K562 (cell line): ENCODE results near the gene VPS13D. TPM values are rescaled to one million over a fixed set of nuclear protein-coding genes. Genes with fewer than 3 reads are reported as not detected.

ENCODE experiments used
- ATAC-seq: fragments of 200-7000 bp; cut with Tn5 transposase; 3 replicates; pipeline ENCODE4 v1.9.1; 2020; ENCODE audit warnings: moderate library complexity
- BruUV-seq: library from RNA; stranded (reverse); fragments of 400-500 nt; replicated peaks from 2 replicates; lab custom pipeline; 2021; lab: Mats Ljungman, UMichigan
- CTCF ChIA-PET: fragments of 300-600 bp; formaldehyde crosslinking; extraction: SDS; loops from one replicate; lab custom pipeline; 2021; ENCODE audit warnings: low intra/inter-chr PET ratio; lab: Yijun Ruan, JAX
- POLR2A ChIA-PET: fragments of 300-600, 350-650 bp; sonication (Branson Sonifier 250); formaldehyde crosslinking; extraction: SDS; loops from one replicate; lab custom pipeline; 2021; ENCODE audit warnings: antibody characterized with exemption, inconsistent platforms; lab: Yijun Ruan, JAX
- DNase-seq, 4 experiments: peaks; one replicate each; pipeline versions ENCODE4 v3.0.0 to v3.0.0-alpha.2; 2011 to 2018; ENCODE audit warnings: low spot score in 3 of 4, mixed read lengths in 3 of 4; ENCODE audit errors: extremely low read depth in 1 of 4
- FAIRE-seq: peaks from 2 replicates; lab custom pipeline; 2011; peaks lifted over from hg19 to GRCh38; lab: Jason Lieb, UNC
- H2AFZ ChIP-seq: 2 replicates; pipeline ENCODE4 v1.6.0; 2011; ENCODE audit warnings: low read depth, low read length, control low read depth, inconsistent platforms
- H3K27ac ChIP-seq: fragments of 200-600 bp; 3 replicates; pipeline ENCODE4 v1.8.0; 2011; ENCODE audit warnings: low read depth, mild to moderate bottlenecking, control low read depth, inconsistent platforms, low read length, moderate library complexity, mixed read lengths; ENCODE audit errors: extremely low read depth
- H3K27me3 ChIP-seq, 2 experiments: fragments of 300-600 bp in 1 of 2; 2 replicates in 1 of 2; 3 replicates in 1 of 2; pipeline versions ENCODE4 v1.6.0 to v1.8.0; 2011; ENCODE audit warnings: inconsistent platforms in 2 of 2, low read length in 2 of 2, mild to moderate bottlenecking in 1 of 2, mixed read lengths in 1 of 2, moderate library complexity in 1 of 2; ENCODE audit not compliant: control insufficient read depth in 2 of 2, insufficient read depth in 2 of 2
- H3K36me3 ChIP-seq: fragments of 300-600 bp; 3 replicates; pipeline ENCODE4 v1.8.0; 2011; ENCODE audit warnings: mild to moderate bottlenecking, low read length, inconsistent platforms; ENCODE audit not compliant: control insufficient read depth, insufficient read depth
- H3K4me1 ChIP-seq, 2 experiments: fragments of 200-600 bp in 1 of 2; replicated peaks in 1 of 2; 2 replicates in 1 of 2; 3 replicates in 1 of 2; pipeline versions ENCODE4 v1.5.1 to v1.8.0; 2011; ENCODE audit warnings: inconsistent platforms in 2 of 2, low read length in 2 of 2, mild to moderate bottlenecking in 1 of 2, mixed read lengths in 1 of 2, moderate library complexity in 1 of 2; ENCODE audit not compliant: control insufficient read depth in 2 of 2, insufficient read depth in 2 of 2
- H3K4me2 ChIP-seq: 2 replicates; pipeline ENCODE4 v1.6.1; 2011; ENCODE audit warnings: low read length, control low read depth, inconsistent platforms, mixed read lengths; ENCODE audit not compliant: insufficient read depth
- H3K4me3 ChIP-seq: fragments of 200-600 bp; sonication (generic), shearing (Covaris generic); 2 replicates; pipeline ENCODE4 v1.5.1; 2016; ENCODE audit warnings: control low read depth, inconsistent platforms
- H3K79me2 ChIP-seq: fragments of 200-600 bp; 3 replicates; pipeline ENCODE4 v1.8.0; 2011; ENCODE audit warnings: low read length, inconsistent platforms; ENCODE audit not compliant: control insufficient read depth, insufficient read depth
- H3K9ac ChIP-seq, 2 experiments: 2 replicates each; pipeline versions ENCODE4 v1.6.0 to v1.6.1; 2011; ENCODE audit warnings: low read depth in 2 of 2, low read length in 2 of 2, control low read depth in 1 of 2, inconsistent platforms in 1 of 2, mild to moderate bottlenecking in 1 of 2, mixed read lengths in 1 of 2; ENCODE audit not compliant: insufficient read depth in 1 of 2
- H3K9me1 ChIP-seq: one replicate; pipeline ENCODE4 v1.6.0; 2011; ENCODE audit warnings: inconsistent platforms, mild to moderate bottlenecking, low read length, moderate library complexity; ENCODE audit not compliant: control insufficient read depth, insufficient read depth
- H3K9me3 ChIP-seq: replicated peaks from 2 replicates; pipeline ENCODE4 v1.5.1; 2011; ENCODE audit warnings: low read depth, low read length, inconsistent platforms; ENCODE audit not compliant: control insufficient read depth, insufficient read depth
- H4K20me1 ChIP-seq: replicated peaks from 2 replicates; pipeline ENCODE4 v1.6.1; 2011; ENCODE audit warnings: low read length, inconsistent platforms, mixed read lengths; ENCODE audit not compliant: control insufficient read depth, insufficient read depth
- BRCA1 ChIP-seq, 2 experiments: fragments of 450-650 bp in 1 of 2; sonication (generic) in 1 of 2; formaldehyde crosslinking in 1 of 2; IDR thresholded peaks; 2 replicates each; pipeline versions ENCODE4 v1.5.0 to v1.6.1; 2017 to 2020; ENCODE audit warnings: mild to moderate bottlenecking in 1 of 2, missing genetic modification reagents in 1 of 2
- CEBPG ChIP-seq, 3 experiments: fragments of 200-800 bp in 1 of 3; sonication (Bioruptor generic) in 1 of 3; sonication (generic) in 1 of 3; formaldehyde crosslinking in 1 of 3; IDR thresholded peaks in 2 of 3; conservative IDR thresholded peaks in 1 of 3; 2 replicates each; pipeline versions ENCODE4 v1.6.1 to v1.8.0; 2016 to 2022; ENCODE audit warnings: missing compliant biosample characterization in 2 of 3, missing genetic modification characterization in 2 of 3, mild to moderate bottlenecking in 1 of 3, missing genetic modification reagents in 1 of 3
- DNMT1 ChIP-seq: fragments of 450-650 bp; IDR thresholded peaks from 2 replicates; pipeline ENCODE4 v1.6.1; 2016; ENCODE audit warnings: antibody characterized with exemption, mild to moderate bottlenecking
- HDAC1 ChIP-seq, 2 experiments: fragments of 450-650 bp; IDR thresholded peaks; 2 replicates each; pipeline ENCODE4 v1.6.1; 2016 to 2017; ENCODE audit warnings: inconsistent platforms in 1 of 2, mild to moderate bottlenecking in 1 of 2, moderate library complexity in 1 of 2
- HMG20B ChIP-seq: fragments of 250-450 bp; sonication (Bioruptor Pico); IDR thresholded peaks from 2 replicates; pipeline ENCODE4 v1.5.0; 2021; ENCODE audit warnings: mild to moderate bottlenecking
- ILK ChIP-seq: fragments of 450-650 bp; IDR thresholded peaks from 2 replicates; pipeline ENCODE4 v1.6.1; 2016; ENCODE audit warnings: missing genetic modification characterization, low read depth, mild to moderate bottlenecking, missing compliant biosample characterization, moderate library complexity, borderline replicate concordance
- MCM3 ChIP-seq: fragments of 450-650 bp; IDR thresholded peaks from 2 replicates; pipeline ENCODE4 v1.6.1; 2016
- PCBP2 ChIP-seq: fragments of 200-400 bp; formaldehyde crosslinking; IDR thresholded peaks from 2 replicates; pipeline ENCODE4 v1.6.1; 2018; ENCODE audit warnings: low read length, low read depth, mild to moderate bottlenecking, moderate library complexity; ENCODE audit not compliant: poor library complexity, severe bottlenecking
- RBBP5 ChIP-seq: fragments of 200-600 bp; sonication (generic); IDR thresholded peaks from 2 replicates; pipeline ENCODE4 v1.6.1; 2012; ENCODE audit warnings: borderline replicate concordance, mild to moderate bottlenecking, low read length, control low read depth, inconsistent platforms; ENCODE audit not compliant: insufficient read depth, poor library complexity, severe bottlenecking
- SMARCA5 ChIP-seq: fragments of 450-650 bp; IDR thresholded peaks from 2 replicates; pipeline ENCODE4 v1.6.1; 2016
- SMARCB1 ChIP-seq: IDR thresholded peaks from 2 replicates; pipeline ENCODE4 v1.6.1; 2011; ENCODE audit warnings: improper control_type of control experiment, low read depth; ENCODE audit not compliant: insufficient read length
- THRAP3 ChIP-seq: fragments of 450-650 bp; IDR thresholded peaks from 2 replicates; pipeline ENCODE4 v1.6.1; 2016; ENCODE audit warnings: mild to moderate bottlenecking, inconsistent platforms, borderline replicate concordance
- YBX1 ChIP-seq: fragments of 450-650 bp; IDR thresholded peaks from 2 replicates; pipeline ENCODE4 v1.7.1; 2016; ENCODE audit warnings: mild to moderate bottlenecking
- ZFP36 ChIP-seq: fragments of 150-350 bp; IDR thresholded peaks from 2 replicates; pipeline ENCODE4 v1.6.1; 2018; ENCODE audit warnings: low read length, low read depth; ENCODE audit not compliant: partially characterized antibody
- ZNF212 ChIP-seq: fragments of 450-650 bp; formaldehyde crosslinking; IDR thresholded peaks from 2 replicates; pipeline ENCODE4 v1.4.0; 2020; ENCODE audit warnings: mild to moderate bottlenecking
- WGBS: fragments of 100-300 bp; shearing (Covaris generic); methylation state at CpG from one replicate; pipeline ENCODE4 v1.1.6; 2016; ENCODE audit warnings: low coverage, mixed read lengths; ENCODE audit not compliant: insufficient coverage; ENCODE audit errors: missing lambda C conversion rate; 5-methylcytosine and 5-hydroxymethylcytosine counted together
- in situ Hi-C: fragments of 300-500 bp; cut with MboI; formaldehyde crosslinking; loops from 4 replicates; pipeline ENCODE4 v1.15.0; 2018; ENCODE audit warnings: inconsistent platforms, mixed read lengths
- intact Hi-C: fragments of 100-400 bp; cut with micrococcal nuclease; formaldehyde crosslinking; loops from 2 replicates; pipeline ENCODE4 v1.14.2; 2022
- polyA plus RNA-seq, 8 experiments: library from polyadenylated mRNA; depleted of rRNA in 4 of 8; stranded (reverse) in 5 of 8; unstranded in 3 of 8; fragments of >200 nt; fragmentation: Nextera tagmentation in 2 of 8; fragmentation: Illumina TruSeq in 1 of 8; extraction: Ambion mirVana in 2 of 8; extraction: Trizol in 1 of 8; gene quantifications; 2 replicates each; pipeline versions ENCODE4 v1.2.1 to v1.2.3, GENCODE V29; 2011 to 2014; ENCODE audit warnings: inconsistent platforms in 1 of 8, missing spikeins in 1 of 8
- total RNA-seq, 7 experiments: library from RNA; depleted of rRNA in 6 of 7; stranded (reverse); fragments of >200 nt in 6 of 7; fragmentation: Illumina TruSeq in 2 of 7; extraction: Trizol in 2 of 7; gene quantifications; 2 replicates each; pipeline versions ENCODE4 v1.2.1 to v1.2.3, GENCODE V29; 2011 to 2021; ENCODE audit warnings: low replicate concordance in 1 of 7
- TF ChIP-seq, protein P1 (sequence below): IDR thresholded peaks from 2 replicates; pipeline ENCODE4 v1.6.1; 2011; ENCODE audit warnings: borderline replicate concordance, low read depth, mild to moderate bottlenecking, moderate library complexity, low read length; ENCODE audit not compliant: insufficient read depth, poor library complexity, severe bottlenecking
- TF ChIP-seq, protein P2 (sequence below): fragments of 450-650 bp; IDR thresholded peaks from 2 replicates; pipeline ENCODE4 v1.6.1; 2018; ENCODE audit warnings: mild to moderate bottlenecking, low read depth; ENCODE audit not compliant: partially characterized antibody

VPS13D gene
- total and polyA plus RNA-seq, 9 of the 15 experiments (the other 6 are each of a cell fraction or from before 2014, with no cell fraction given) = 6.1 to 51.5 (median 38.5) TPM

DNA sequence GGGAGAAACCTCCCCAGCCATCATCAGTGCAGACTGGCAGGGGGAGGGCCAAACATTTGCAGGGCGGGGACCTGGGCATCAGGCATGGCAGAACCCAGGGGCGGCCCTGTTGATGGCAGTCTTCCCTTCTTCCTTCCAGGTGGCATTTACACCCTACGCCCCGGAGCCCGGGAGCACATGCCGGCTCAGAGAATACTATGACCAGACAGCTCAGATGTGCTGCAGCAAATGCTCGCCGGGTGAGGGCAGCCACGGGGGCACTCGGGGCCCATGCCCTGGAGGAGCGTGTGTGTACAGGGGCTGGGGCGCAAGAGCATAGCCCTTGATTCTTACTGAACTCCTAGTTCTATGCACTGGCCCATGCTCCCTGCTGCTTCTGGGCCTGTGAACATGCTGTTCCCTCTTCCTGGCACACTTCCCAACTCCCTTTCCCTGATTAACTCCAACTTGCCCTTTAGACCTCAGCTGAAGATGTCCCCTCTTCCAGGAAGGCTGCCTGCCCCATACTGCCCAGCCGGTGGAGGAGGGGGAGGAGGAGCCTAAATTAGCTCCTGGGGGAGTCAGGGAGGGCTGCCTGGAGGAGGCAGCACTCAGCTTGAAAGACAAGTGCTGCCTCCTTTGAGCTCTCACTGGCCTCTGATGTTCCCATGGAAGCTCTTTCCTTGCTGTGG, 41.0 kb upstream of the VPS13D start:
- in situ Hi-C loops = no loop called here
- 72% methylated on average over 3 of the region's 13 CpGs for WGBS
- TF ChIP-seq DNMT1 (no peak), SMARCA5 (peak; percentile 95; the same call in 1 of the 2 replicates), ZNF212 (CRISPR knock-in tag) (no peak), HMG20B (CRISPR knock-in tag) (no peak), ZFP36 (peak; percentile 99), SMARCB1 (no peak), ILK (no peak), THRAP3 (no peak), BRCA1 (IDR thresholded peaks at IDR 0.05) (no peak), BRCA1 (CRISPR knock-in tag; IDR thresholded peaks at IDR 0.05) (no peak), HDAC1 (IDR thresholded peaks at IDR 0.05) (0 out of 4 replicates have a peak, but pooled peaks of 1 of the 2 experiments have one; percentile 16), YBX1 (no peak), PCBP2 (no peak), MCM3 (no peak), RBBP5 (no peak), CEBPG (CRISPR knock-in tag; IDR thresholded peaks at IDR 0.05) (no peak), CEBPG (tag; conservative IDR thresholded peaks at IDR 0.05 in 1 of 2, IDR thresholded peaks at IDR 0.05 in 1 of 2) (no peak)
- TF ChIP-seq, protein P1, sequence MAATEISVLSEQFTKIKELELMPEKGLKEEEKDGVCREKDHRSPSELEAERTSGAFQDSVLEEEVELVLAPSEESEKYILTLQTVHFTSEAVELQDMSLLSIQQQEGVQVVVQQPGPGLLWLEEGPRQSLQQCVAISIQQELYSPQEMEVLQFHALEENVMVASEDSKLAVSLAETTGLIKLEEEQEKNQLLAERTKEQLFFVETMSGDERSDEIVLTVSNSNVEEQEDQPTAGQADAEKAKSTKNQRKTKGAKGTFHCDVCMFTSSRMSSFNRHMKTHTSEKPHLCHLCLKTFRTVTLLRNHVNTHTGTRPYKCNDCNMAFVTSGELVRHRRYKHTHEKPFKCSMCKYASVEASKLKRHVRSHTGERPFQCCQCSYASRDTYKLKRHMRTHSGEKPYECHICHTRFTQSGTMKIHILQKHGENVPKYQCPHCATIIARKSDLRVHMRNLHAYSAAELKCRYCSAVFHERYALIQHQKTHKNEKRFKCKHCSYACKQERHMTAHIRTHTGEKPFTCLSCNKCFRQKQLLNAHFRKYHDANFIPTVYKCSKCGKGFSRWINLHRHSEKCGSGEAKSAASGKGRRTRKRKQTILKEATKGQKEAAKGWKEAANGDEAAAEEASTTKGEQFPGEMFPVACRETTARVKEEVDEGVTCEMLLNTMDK = no peak
- TF ChIP-seq, protein P2, sequence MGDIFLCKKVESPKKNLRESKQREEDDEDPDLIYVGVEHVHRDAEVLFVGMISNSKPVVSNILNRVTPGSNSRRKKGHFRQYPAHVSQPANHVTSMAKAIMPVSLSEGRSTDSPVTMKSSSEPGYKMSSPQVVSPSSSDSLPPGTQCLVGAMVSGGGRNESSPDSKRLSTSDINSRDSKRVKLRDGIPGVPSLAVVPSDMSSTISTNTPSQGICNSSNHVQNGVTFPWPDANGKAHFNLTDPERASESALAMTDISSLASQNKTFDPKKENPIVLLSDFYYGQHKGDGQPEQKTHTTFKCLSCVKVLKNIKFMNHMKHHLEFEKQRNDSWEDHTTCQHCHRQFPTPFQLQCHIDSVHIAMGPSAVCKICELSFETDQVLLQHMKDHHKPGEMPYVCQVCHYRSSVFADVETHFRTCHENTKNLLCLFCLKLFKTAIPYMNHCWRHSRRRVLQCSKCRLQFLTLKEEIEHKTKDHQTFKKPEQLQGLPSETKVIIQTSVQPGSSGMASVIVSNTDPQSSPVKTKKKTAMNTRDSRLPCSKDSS = no peak

More for the DNA sequence above, 41.0 kb upstream of the VPS13D start:
- no peak for ATAC-seq
- ChIA-PET CTCF (no interaction called here), POLR2A (interaction anchor here (0.6 to 1.2 kb wide), 6 partner anchors 9 to 446 kb away, joined by 3 to 4 read pairs (median 3); no protein-coding TSS in a partner anchor)
- Histone ChIP-seq H2AFZ (no peak overlapping the region), H4K20me1 (peaks cover 49% of the 10 kb centered on the region; the same call in 1 of the 2 replicates), H3K27me3 (no peaks in the 10 kb centered on the region), H3K4me1 (peaks cover 7 to 32% of the 10 kb centered on the region in 2 experiments; a peak in 3 of 5 replicates), H3K9ac (no peak overlapping the region; a peak in 1 of 4 replicates), H3K27ac (no peak overlapping the region), H3K79me2 (peaks cover 29% of the 10 kb centered on the region), H3K4me2 (no peak overlapping the region), H3K36me3 (peaks cover 52% of the 10 kb centered on the region), H3K9me1 (no peaks in the 10 kb centered on the region), H3K9me3 (no peaks in the 10 kb centered on the region), H3K4me3 (no peak overlapping the region)
- no peak for FAIRE-seq
- intact Hi-C loops = no loop called here
- no peak for DNase-seq
- no TSS peak for BruUV-seq
